H54 (cell line): ENCODE results near the gene GABBR2.

Source experiments
- DNase-seq: peaks from one replicate; pipeline ENCODE4 v3.0.0; 2011; ENCODE audit warnings: low spot score, mixed read lengths; ENCODE audit not compliant: insufficient read length
- FAIRE-seq: peaks from 3 replicates; lab custom pipeline; 2011; peaks lifted over from hg19 to GRCh38; lab: Jason Lieb, UNC
- POLR2A ChIP-seq: IDR thresholded peaks from 2 replicates; pipeline ENCODE4 v1.6.1; 2011; ENCODE audit warnings: low read depth, mild to moderate bottlenecking, low read length

GABBR2 gene

DNA sequence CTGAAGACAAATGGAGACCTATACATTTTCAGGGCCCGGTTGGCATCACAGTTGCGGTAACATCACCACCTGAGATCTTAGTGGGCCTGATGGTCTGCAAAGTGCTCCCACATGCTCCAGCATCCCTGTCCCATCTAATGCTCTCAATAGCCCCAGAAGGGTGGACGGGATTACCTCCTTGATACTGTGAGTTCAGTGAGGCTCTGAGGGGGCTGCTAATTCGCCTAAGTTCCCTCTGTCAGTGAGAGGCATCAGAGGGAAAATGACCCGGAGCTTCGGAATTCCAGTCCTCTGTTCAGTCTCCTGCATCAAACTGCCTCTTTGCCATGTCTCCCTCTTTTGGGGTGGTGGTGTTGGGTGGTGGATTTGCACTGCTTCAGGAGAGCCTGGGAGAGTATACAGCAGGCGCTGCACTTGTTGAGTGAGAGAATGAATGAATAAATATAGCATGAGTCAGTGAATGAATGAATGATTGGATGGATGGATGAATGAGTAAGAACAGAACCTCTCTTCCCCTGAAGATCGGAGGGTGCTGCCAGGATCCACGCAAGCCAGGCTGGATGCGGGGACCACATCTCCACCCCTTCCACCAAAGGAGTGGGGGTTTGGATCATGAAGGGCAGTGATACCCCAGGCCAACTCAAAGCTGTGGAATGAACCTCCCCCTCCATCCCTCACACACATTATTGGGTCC, 141.0 kb downstream of the GABBR2 start:
- no peak for FAIRE-seq

GRCh38 chr9:98565152-98566135, 143.3 kb downstream of the GABBR2 start:
- TF ChIP-seq POLR2A: no peak

More for the DNA sequence above, 141.0 kb downstream of the GABBR2 start:
- DNase-seq: no peak
- no peak for TF ChIP-seq POLR2A

DNA sequence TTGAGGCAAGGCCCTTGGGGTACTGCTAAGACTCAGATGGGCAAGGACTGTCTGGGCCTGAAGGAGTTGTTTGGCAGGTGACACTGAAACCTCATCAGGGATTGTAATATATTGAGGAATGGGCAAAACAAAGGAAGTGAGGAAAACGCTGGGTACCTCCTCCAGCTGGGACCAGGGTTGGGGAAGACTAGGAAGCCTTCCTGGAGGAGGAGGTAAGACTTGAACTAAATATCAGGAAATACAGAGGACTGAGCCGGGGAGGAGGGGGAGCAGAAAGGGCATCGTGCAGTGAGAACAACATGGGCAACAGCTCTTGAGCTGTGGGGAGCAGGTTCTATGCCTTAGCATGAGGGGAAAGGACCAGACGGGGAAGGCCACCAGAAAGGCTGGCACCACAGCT, 144.0 kb downstream of the GABBR2 start:
- no peak for DNase-seq
- no peak for FAIRE-seq
- no peak for TF ChIP-seq POLR2A

More at GRCh38 chr9:98565152-98566135, 143.3 kb downstream of the GABBR2 start:
- DNase-seq: no peak
- FAIRE-seq: no peak

GRCh38 chr9:98563988-98564387, 144.7 kb downstream of the GABBR2 start:
- no peak for FAIRE-seq
- no peak for TF ChIP-seq POLR2A
- DNase-seq: no peak

DNA sequence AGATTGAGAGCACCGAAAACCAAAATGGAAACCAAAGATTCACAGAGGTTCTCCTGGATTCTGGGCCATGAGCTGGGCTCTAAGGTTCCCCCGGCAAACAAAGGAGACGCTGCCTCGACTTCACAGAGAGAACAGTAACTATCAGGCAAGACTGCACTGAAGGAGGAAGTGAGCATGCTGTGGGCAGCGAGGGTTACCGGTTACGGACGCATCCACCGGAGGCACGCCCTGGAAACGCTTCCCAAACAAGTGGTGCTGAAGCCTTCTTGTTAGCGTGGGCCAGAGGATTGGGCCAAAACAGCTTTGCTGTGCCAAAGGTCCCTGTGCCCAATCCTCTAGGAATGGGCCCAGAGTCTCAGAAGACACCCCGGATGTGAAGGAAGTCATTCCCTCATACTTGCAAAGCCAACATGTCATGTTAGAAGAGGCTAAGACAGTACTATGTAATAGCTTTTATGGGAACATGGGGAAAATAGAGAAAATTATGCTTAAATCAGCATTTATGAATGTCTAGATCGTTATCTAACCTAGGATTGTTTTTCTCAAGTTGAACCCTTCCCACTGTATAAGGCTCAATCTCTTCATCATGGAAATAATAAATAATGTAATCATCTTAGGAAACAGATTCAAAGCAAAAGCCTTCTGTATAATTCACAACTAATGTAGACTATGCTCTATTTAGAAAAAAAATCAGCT, 145.4 kb downstream of the GABBR2 start:
- DNase-seq: no peak
- no peak for FAIRE-seq
- no peak for TF ChIP-seq POLR2A

DNA sequence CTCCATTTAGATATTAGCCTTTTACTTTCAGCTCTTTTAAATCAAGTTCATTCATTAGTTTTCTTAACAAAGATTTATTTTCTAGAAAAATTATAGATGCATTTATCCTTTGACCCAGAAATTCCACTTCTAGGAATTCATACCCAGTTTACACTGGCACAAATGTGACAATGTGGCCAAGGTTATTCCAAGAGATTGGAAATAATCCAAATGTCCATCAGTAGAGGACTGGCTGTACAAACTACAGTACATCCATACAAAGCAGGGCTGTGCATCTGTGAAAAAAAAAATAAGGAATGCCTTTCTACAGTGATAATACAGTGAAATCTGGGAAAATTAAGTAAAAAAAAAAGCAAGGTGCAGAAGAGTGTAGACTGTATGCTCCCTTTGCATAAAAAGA, 149.2 kb downstream of the GABBR2 start:
- DNase-seq: no peak
- TF ChIP-seq POLR2A: no peak
- no peak for FAIRE-seq

DNA sequence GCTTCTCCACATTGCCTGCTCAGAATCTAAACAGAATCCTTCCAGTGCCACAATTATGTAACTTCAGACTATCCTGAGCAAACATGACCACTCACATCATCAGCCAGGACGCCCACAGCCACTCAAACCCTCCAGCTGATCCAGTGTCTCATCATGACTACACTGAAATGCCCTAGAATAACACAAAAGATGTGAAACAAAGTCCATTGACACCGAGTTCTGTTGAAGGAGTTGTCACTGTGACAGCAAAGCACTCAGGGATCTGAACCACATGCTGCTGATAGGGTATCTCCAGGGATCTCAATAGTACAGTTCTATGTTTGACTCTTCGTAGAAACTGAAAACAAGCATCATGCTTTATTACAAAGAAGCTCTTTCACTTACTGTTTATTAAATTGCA, 150.2 kb downstream of the GABBR2 start:
- DNase-seq (no peak), FAIRE-seq (no peak)
- TF ChIP-seq POLR2A: no peak

DNA sequence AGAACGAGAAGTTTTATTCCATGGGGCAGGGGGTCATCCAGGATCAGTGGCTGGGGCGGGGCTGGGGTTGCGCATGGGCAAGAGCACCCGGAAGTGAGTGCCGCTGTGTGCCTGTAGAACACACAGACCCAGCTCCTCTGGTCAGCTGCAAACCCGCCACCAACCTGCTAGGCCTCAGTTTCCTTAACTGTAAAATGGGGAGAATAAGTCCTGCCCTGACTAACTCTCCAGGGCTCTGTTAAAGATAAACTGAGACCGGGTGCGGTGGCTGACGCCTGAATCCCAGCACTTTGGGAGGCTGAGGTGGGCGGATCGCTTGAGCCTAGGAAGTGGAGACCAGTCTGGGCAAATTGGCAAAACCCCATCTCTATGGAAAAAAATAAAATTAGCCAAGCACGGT, 152.2 kb downstream of the GABBR2 start:
- no peak for TF ChIP-seq POLR2A
- no peak for FAIRE-seq
- DNase-seq: no peak

DNA sequence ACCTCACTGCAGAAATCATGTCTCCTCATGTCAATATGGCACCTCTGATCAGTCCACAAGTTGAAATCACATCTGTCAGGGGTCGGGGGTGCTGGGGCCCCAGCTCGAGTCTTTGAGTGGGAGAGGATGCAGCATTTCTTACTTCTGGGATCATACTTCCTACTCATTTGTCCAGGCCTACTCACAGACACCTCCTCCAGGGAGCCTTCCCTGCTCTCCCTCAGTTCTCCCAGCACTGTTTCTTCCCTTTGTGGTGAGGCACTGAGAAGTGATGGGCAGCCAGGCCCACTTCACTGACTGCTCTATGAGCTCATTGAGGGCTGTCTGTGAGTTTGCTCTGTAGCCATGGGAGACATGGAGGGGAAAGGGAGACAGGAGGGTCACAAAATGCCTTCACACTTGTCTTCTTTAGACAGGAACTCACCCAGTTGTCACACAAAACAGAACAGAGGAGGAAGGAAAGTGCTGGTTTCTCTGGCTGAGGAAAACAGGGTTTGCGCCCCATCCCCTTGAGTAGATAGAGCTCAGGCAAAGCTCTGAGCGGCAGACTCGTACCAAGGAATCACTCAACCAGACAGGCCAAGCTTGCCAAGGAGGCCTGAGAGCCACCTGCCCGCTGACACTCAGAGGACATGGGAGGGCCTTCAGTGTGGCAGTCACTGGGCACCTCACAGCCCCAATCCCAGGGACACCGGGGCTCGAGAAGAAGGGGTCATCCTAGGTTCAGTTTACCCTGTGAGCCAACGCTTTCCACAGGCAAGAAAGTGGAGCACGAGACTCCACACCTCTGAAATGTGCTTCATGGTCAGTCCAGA, 152.9 kb downstream of the GABBR2 start:
- FAIRE-seq (no peak), DNase-seq (no peak)
- no peak for TF ChIP-seq POLR2A

DNA sequence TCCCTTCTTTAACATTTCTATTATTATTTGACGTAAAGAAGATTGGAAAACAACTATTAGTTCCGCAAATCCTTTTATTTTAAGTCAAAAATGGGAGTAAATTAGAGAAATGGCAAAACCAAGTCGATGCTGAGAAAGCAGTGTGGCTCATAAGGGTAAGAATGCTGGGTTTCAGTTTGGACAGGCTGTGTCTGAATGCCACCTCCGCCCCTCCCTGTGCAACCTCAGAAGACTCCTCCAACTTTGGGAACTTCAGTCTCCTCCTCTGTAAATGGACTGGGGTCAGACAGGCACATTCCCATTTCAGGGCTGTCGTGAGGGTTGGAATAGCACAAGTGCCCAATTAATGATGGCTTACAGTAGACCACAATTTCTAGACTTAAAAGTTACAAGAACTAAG, 154.0 kb downstream of the GABBR2 start:
- FAIRE-seq (no peak), DNase-seq (no peak)
- TF ChIP-seq POLR2A: no peak

- no peak for TF ChIP-seq POLR2A
- no peak for FAIRE-seq
- DNase-seq: no peak
Measured at GRCh38 chr9:98552331-98552730, 156.4 kb downstream of the GABBR2 start.

- FAIRE-seq: peak; percentile 85
- DNase-seq: peak; percentile 75
- TF ChIP-seq POLR2A: no peak
Measured at GRCh38 chr9:98551511-98552286, 157.0 kb downstream of the GABBR2 start.
